HepG2 (cell line): ENCODE measurements around the gene CLEC10A. TPM values are rescaled to one million over a fixed set of nuclear protein-coding genes. Genes with fewer than 3 reads are reported as not detected.

Experiments used
- CAMTA2 ChIP-seq: sonication (generic); formaldehyde crosslinking; IDR thresholded peaks from 2 replicates; pipeline ENCODE4 v1.4.0; 2020; ENCODE audit warnings: mild to moderate bottlenecking, missing genetic modification reagents, borderline replicate concordance
- CENPX ChIP-seq: sonication (generic); formaldehyde crosslinking; IDR thresholded peaks from 2 replicates; pipeline ENCODE4 v1.9.0; 2021; ENCODE audit warnings: mild to moderate bottlenecking, missing genetic modification reagents, moderate library complexity
- DNMT3B ChIP-seq: conservative IDR thresholded peaks from 2 replicates; pipeline ENCODE4 v1.6.1; 2016; ENCODE audit warnings: missing biosample characterization, control low read depth
- FOXC1 ChIP-seq: sonication (generic); formaldehyde crosslinking; IDR thresholded peaks from 2 replicates; pipeline ENCODE4 v1.8.0; 2022; ENCODE audit warnings: mild to moderate bottlenecking, missing genetic modification reagents, borderline replicate concordance
- HDAC1 ChIP-seq: sonication (generic); formaldehyde crosslinking; IDR thresholded peaks from 2 replicates; pipeline ENCODE4 v1.5.1; 2020; ENCODE audit warnings: mild to moderate bottlenecking, missing genetic modification reagents
- HNF1B ChIP-seq: sonication (generic); formaldehyde crosslinking; IDR thresholded peaks from 2 replicates; pipeline ENCODE4 v1.5.1; 2020; ENCODE audit warnings: mild to moderate bottlenecking, moderate library complexity, missing genetic modification reagents
- MEF2D ChIP-seq: sonication (generic); formaldehyde crosslinking; IDR thresholded peaks from 2 replicates; pipeline ENCODE4 v1.5.1; 2020; ENCODE audit warnings: mild to moderate bottlenecking, missing genetic modification reagents
- MXD4 ChIP-seq: IDR thresholded peaks from 2 replicates; pipeline ENCODE4 v1.6.1; 2016; ENCODE audit warnings: mild to moderate bottlenecking, missing biosample characterization, missing genetic modification reagents
- PCBP2 ChIP-seq: fragments of 200-400 bp; formaldehyde crosslinking; optimal IDR thresholded peaks from 2 replicates; pipeline ENCODE3; 2018; ENCODE audit warnings: low read length, low read depth; ENCODE audit not compliant: poor library complexity, severe bottlenecking
- PHF8 ChIP-seq: sonication (generic); formaldehyde crosslinking; IDR thresholded peaks from 2 replicates; pipeline ENCODE4 v1.5.0; 2020; ENCODE audit warnings: missing genetic modification reagents
- RAD51 ChIP-seq: fragments of 450-650 bp; IDR thresholded peaks from 2 replicates; pipeline ENCODE4 v1.6.1; 2016; ENCODE audit warnings: borderline replicate concordance
- UBTF ChIP-seq: sonication (generic); formaldehyde crosslinking; IDR thresholded peaks from 2 replicates; pipeline ENCODE4 v1.4.0; 2020; ENCODE audit warnings: mild to moderate bottlenecking, missing genetic modification reagents
- ZNF547 ChIP-seq: sonication (generic); formaldehyde crosslinking; IDR thresholded peaks from 2 replicates; pipeline ENCODE4 v1.5.1; 2020; ENCODE audit warnings: mild to moderate bottlenecking, missing genetic modification reagents
- ZNF552 ChIP-seq: sonication (generic); formaldehyde crosslinking; IDR thresholded peaks from 2 replicates; pipeline ENCODE4 v1.9.0; 2022; ENCODE audit warnings: missing genetic modification reagents, mild to moderate bottlenecking, borderline replicate concordance
- ZNF609 ChIP-seq: sonication (generic); formaldehyde crosslinking; IDR thresholded peaks from 2 replicates; pipeline ENCODE4 v1.4.0; 2020; ENCODE audit warnings: mild to moderate bottlenecking, missing genetic modification reagents, borderline replicate concordance
- ZNF737 ChIP-seq: sonication (generic); formaldehyde crosslinking; IDR thresholded peaks from 2 replicates; pipeline ENCODE4 v1.5.0; 2020; ENCODE audit warnings: missing genetic modification reagents, mild to moderate bottlenecking, borderline replicate concordance
- polyA plus RNA-seq, 8 experiments: library from polyadenylated mRNA; depleted of rRNA in 3 of 8; stranded (reverse) in 7 of 8; unstranded in 1 of 8; fragments of >200 nt; fragmentation: Illumina TruSeq in 4 of 8; extraction: Trizol in 4 of 8; gene quantifications; 2 replicates each; pipeline versions ENCODE4 v1.2.1 to v1.2.3, GENCODE V29; 2011 to 2016; ENCODE audit warnings: low read depth in 4 of 8, missing spikeins in 1 of 8, mixed read lengths in 1 of 8; ENCODE audit not compliant: insufficient read depth in 1 of 8
- total RNA-seq, 5 experiments: library from RNA; depleted of rRNA; stranded (reverse); fragments of >200 nt; fragmentation: Illumina TruSeq; extraction: Trizol; gene quantifications; 2 replicates each; pipeline ENCODE4 v1.2.3, GENCODE V29; 2016; ENCODE audit warnings: low read depth in 1 of 5
- TF ChIP-seq, protein P1 (sequence below): IDR thresholded peaks from 2 replicates; pipeline ENCODE4 v1.6.1; 2018; ENCODE audit warnings: missing genetic modification reagents

The CLEC10A gene
- total and polyA plus RNA-seq, 2 of the 13 experiments (the other 11 are each of a cell fraction or from before 2014, with no cell fraction given) = 0.33 TPM; not detected in 1

DNA sequence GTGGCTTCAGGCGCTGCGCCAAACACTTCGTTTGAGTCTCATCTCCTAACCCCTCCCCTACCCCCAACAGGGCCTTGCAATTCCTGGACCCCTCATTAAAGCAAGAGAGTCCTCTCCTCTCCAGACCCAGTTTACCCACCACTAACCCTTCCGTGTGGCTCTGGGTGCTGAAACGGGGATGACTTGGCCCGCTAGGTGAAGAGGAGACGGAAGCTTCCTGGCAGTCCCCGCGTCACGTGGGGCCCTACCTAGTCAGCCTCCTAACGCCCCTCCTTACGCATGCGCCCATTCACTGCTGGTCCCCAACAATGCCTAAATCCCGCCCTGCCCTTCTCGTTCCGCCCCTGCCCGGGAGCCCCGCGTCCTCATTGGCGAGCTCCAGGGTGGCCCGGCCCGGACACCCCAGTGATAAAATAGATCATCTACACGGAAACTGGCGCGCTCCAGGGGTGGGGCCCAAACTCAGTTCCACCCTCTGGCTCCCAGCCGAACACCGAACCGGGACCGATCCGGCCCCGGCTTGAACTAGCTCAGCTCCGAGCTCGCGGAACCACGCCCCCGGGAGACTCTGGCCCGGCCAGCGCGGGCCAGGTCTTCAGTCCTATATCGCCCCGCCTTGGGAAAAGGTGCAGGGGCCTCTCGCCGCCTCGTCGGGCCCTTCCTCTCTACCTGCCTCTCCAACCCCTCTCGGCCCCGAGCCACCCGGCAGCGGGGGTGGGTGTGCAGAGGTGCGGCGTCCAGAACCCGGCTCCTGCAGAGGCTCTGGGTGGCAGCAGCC is 44.3 kb downstream of the CLEC10A start, which contains the start of gene SLC16A13 (continued):
- TF ChIP-seq HNF1B (CRISPR knock-in tag) (peak; percentile 62; the same call in 1 of the 2 replicates), ZNF609 (0 out of 2 replicates have a peak, but pooled peaks have one; percentile 9), ZNF547 (CRISPR knock-in tag) (no peak), HDAC1 (CRISPR knock-in tag) (peak; percentile 3), PCBP2 (no peak), MEF2D (peak; percentile 75; the same call in 1 of the 2 replicates), RAD51 (peak; percentile 87), UBTF (CRISPR knock-in tag) (peak; percentile 89), DNMT3B (no peak; the same call in 1 of the 2 replicates), CENPX (CRISPR knock-in tag) (no peak), ZNF737 (CRISPR knock-in tag) (no peak), FOXC1 (CRISPR knock-in tag) (peak; percentile 67; the same call in 1 of the 2 replicates), MXD4 (peak; percentile 58), ZNF552 (CRISPR knock-in tag) (peak; percentile 79; the same call in 1 of the 2 replicates), PHF8 (peak; percentile 77), CAMTA2 (CRISPR knock-in tag) (no peak)
- TF ChIP-seq, protein P1, sequence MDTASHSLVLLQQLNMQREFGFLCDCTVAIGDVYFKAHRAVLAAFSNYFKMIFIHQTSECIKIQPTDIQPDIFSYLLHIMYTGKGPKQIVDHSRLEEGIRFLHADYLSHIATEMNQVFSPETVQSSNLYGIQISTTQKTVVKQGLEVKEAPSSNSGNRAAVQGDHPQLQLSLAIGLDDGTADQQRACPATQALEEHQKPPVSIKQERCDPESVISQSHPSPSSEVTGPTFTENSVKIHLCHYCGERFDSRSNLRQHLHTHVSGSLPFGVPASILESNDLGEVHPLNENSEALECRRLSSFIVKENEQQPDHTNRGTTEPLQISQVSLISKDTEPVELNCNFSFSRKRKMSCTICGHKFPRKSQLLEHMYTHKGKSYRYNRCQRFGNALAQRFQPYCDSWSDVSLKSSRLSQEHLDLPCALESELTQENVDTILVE (CRISPR knock-in tag) = peak; percentile 53; the same call in 1 of the 2 replicates
